Gastrocnemius medialis (tissue), 4 donors: ENCODE measurements around the gene ETV7. TPM values are rescaled to one million over a fixed set of nuclear protein-coding genes. Genes with fewer than 3 reads are reported as not detected.

Experiments
- ATAC-seq, 2 donors: fragments of 150-250 bp; one replicate each; pipeline ENCODE4 v1.9.1; 2016
- DNase-seq, 2 donors: peaks; one replicate each; pipeline ENCODE4 v3.0.0-alpha.2; 2019
- H3K27ac ChIP-seq, 4 donors: fragments of 200-600 bp; sonication (generic); 1 replicate in 1 of 4; 2 replicates in 3 of 4; pipeline ENCODE4 v1.5.1; 2016 to 2018; ENCODE audit warnings: mild to moderate bottlenecking in 2 of 4, moderate library complexity in 1 of 4
- H3K27me3 ChIP-seq, 3 donors: fragments of 200-600 bp; sonication (generic) in 2 of 3; 1 replicate in 1 of 3; 2 replicates in 2 of 3; pipeline versions ENCODE4 v1.5.1 to v1.6.0; 2016 to 2019; ENCODE audit warnings: mild to moderate bottlenecking in 1 of 3, moderate library complexity in 1 of 3
- H3K36me3 ChIP-seq, 2 donors: fragments of 200-600 bp; sonication (generic) in 1 of 2; one replicate each; pipeline ENCODE4 v1.5.1; 2017 to 2018
- H3K4me1 ChIP-seq, 2 donors: fragments of 200-600 bp; sonication (generic) in 1 of 2; one replicate each; pipeline ENCODE4 v1.5.1; 2016 to 2017; ENCODE audit warnings: mild to moderate bottlenecking in 2 of 2
- H3K4me3 ChIP-seq, 4 donors: fragments of 200-600 bp; sonication (generic) in 3 of 4; 1 replicate in 1 of 4; 2 replicates in 3 of 4; pipeline ENCODE4 v1.5.1; 2016 to 2019; ENCODE audit warnings: mild to moderate bottlenecking in 2 of 4
- H3K9me3 ChIP-seq, 3 donors: fragments of 200-600 bp; sonication (generic) in 2 of 3; 1 replicate in 1 of 3; 2 replicates in 2 of 3; pipeline ENCODE4 v1.5.1; 2016 to 2019
- POLR2A ChIP-seq, 2 donors: fragments of 450-650 bp; IDR thresholded peaks; one replicate each; pipeline ENCODE4 v1.6.1; 2017; ENCODE audit warnings: antibody characterized with exemption in 2 of 2, mild to moderate bottlenecking in 2 of 2, moderate library complexity in 2 of 2
- in situ Hi-C, 4 donors: fragments of 200-750 bp; cut with MboI; loops; one replicate each; pipeline versions ENCODE4 v1.15.0 to v1.8.0; 2017; ENCODE audit warnings: low sequenced_read_pairs in 4 of 4
- intact Hi-C: fragments of 100-400 bp; cut with DNase I; formaldehyde crosslinking; loops from one replicate; pipeline ENCODE4 v1.15.1; 2023; ENCODE audit warnings: low total_unique reads
- total RNA-seq, 4 donors: library from RNA; depleted of rRNA; stranded (reverse); fragments of >200 nt; gene quantifications; one replicate each; pipeline versions ENCODE4 v1.1.0 to v1.2.3, GENCODE V29; 2016
- TF ChIP-seq, protein P1 (sequence below), 5 experiments: fragments of 450-650 bp in 3 of 5; fragments of 200-600 bp in 2 of 5; sonication (generic) in 2 of 5; IDR thresholded peaks in 4 of 5; conservative IDR thresholded peaks in 1 of 5; 1 replicate in 4 of 5; 2 replicates in 1 of 5; pipeline ENCODE4 v1.5.1; 2016 to 2019; ENCODE audit warnings: antibody characterized with exemption in 5 of 5, mild to moderate bottlenecking in 3 of 5, moderate library complexity in 3 of 5

ETV7 gene
- total RNA-seq, 4 donors from 2014 or later = not detected

- Histone ChIP-seq H3K27ac (no peak overlapping the region), H3K36me3 (no peaks in the 10 kb centered on the region), H3K9me3 (no peaks in the 10 kb centered on the region), H3K4me1 (no peaks in the 10 kb centered on the region), H3K27me3 (no peaks in the 10 kb centered on the region), H3K4me3 (no peak overlapping the region)
- no peak for DNase-seq
- intact Hi-C loops (no loop called here), in situ Hi-C loops (loop anchor here in 1 of 4 donors (25.0 kb wide), 1 partner anchor 263 kb away; no protein-coding TSS in a partner anchor)
- ATAC-seq = no peak
- no peak for TF ChIP-seq POLR2A (IDR thresholded peaks at IDR 0.05)
- TF ChIP-seq, protein P1, sequence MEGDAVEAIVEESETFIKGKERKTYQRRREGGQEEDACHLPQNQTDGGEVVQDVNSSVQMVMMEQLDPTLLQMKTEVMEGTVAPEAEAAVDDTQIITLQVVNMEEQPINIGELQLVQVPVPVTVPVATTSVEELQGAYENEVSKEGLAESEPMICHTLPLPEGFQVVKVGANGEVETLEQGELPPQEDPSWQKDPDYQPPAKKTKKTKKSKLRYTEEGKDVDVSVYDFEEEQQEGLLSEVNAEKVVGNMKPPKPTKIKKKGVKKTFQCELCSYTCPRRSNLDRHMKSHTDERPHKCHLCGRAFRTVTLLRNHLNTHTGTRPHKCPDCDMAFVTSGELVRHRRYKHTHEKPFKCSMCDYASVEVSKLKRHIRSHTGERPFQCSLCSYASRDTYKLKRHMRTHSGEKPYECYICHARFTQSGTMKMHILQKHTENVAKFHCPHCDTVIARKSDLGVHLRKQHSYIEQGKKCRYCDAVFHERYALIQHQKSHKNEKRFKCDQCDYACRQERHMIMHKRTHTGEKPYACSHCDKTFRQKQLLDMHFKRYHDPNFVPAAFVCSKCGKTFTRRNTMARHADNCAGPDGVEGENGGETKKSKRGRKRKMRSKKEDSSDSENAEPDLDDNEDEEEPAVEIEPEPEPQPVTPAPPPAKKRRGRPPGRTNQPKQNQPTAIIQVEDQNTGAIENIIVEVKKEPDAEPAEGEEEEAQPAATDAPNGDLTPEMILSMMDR (IDR thresholded peaks at IDR 0.05 in 4 of 5, conservative IDR thresholded peaks at IDR 0.05 in 1 of 5) = no peak
These were observed 12.5 kb downstream of the ETV7 start for GRCh38 chr6:36374972-36375371.

GRCh38 chr6:36374194-36374593, 13.3 kb downstream of the ETV7 start:
- H3K27ac ChIP-seq = no peak overlapping the region
- no peaks in the 10 kb centered on the region for H3K9me3 ChIP-seq
- H3K36me3 ChIP-seq = no peaks in the 10 kb centered on the region
- no peak overlapping the region for H3K4me3 ChIP-seq
- DNase-seq (no peak), ATAC-seq (no peak)
- in situ Hi-C loops = loop anchor here in 1 of 4 donors (25.0 kb wide), 1 partner anchor 262 kb away; no protein-coding TSS in a partner anchor
- H3K27me3 ChIP-seq = no peaks in the 10 kb centered on the region
- TF ChIP-seq, protein P1 (IDR thresholded peaks at IDR 0.05 in 4 of 5, conservative IDR thresholded peaks at IDR 0.05 in 1 of 5) = no peak
- intact Hi-C loops = no loop called here
- peaks cover 3% of the 10 kb centered on the region in 2 donors for H3K4me1 ChIP-seq

GRCh38 chr6:36373368-36374019, 14.0 kb downstream of the ETV7 start:
- no peak overlapping the region for H3K27ac ChIP-seq
- H3K9me3 ChIP-seq = no peaks in the 10 kb centered on the region
- no peaks in the 10 kb centered on the region for H3K27me3 ChIP-seq
- H3K4me3 ChIP-seq = no peak overlapping the region
- DNase-seq (no peak), ATAC-seq (no peak)
- intact Hi-C loops = no loop called here
- no peak for TF ChIP-seq POLR2A (IDR thresholded peaks at IDR 0.05)
- TF ChIP-seq, protein P1 (IDR thresholded peaks at IDR 0.05 in 4 of 5, conservative IDR thresholded peaks at IDR 0.05 in 1 of 5) = no peak
- no peaks in the 10 kb centered on the region for H3K36me3 ChIP-seq
- H3K4me1 ChIP-seq = peaks cover 8 to 10% of the 10 kb centered on the region in 2 donors
- in situ Hi-C loops = loop anchor here in 1 of 4 donors (25.0 kb wide), 1 partner anchor 261 kb away; no protein-coding TSS in a partner anchor

DNA sequence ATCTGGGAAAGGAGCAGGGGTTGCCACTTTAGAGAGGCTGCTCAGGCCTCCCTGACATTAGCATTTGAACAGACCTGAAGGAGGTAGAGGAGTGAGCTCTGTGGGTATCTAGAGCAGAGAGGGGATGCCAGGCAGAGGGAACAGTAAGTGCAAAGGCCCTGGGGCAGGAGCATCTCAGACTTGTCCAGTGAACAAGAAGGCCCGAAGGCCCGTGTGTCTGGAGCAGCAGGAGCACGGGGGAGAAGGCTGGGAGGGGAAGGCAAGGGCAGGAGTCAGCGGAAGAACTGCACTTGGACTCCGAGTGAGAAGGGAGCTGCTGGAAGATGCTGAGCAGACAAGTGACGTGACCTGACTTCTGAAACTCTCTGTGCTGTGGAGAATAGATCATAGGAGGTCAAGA, 15.4 kb downstream of the ETV7 start:
- ATAC-seq = no peak
- Histone ChIP-seq H3K4me3 (no peak overlapping the region), H3K27ac (no peak overlapping the region), H3K36me3 (no peaks in the 10 kb centered on the region), H3K4me1 (peaks cover 8 to 12% of the 10 kb centered on the region in 2 donors), H3K9me3 (no peaks in the 10 kb centered on the region), H3K27me3 (no peaks in the 10 kb centered on the region)
- in situ Hi-C loops (loop anchor here in 1 of 4 donors (25.0 kb wide), 1 partner anchor 260 kb away; no protein-coding TSS in a partner anchor), intact Hi-C loops (no loop called here)
- DNase-seq = no peak
- no peak for TF ChIP-seq POLR2A (IDR thresholded peaks at IDR 0.05)
- TF ChIP-seq, protein P1 (IDR thresholded peaks at IDR 0.05 in 4 of 5, conservative IDR thresholded peaks at IDR 0.05 in 1 of 5) = no peak
